GM21390 (cell line): ENCODE measurements around the gene UROC1.

Source experiments
- ATAC-seq: cut with Tn5 transposase; IDR thresholded peaks from one replicate; pipeline ENCODE4 v1.9.1; 2021; ENCODE audit not compliant: unreplicated experiment

UROC1 gene

DNA sequence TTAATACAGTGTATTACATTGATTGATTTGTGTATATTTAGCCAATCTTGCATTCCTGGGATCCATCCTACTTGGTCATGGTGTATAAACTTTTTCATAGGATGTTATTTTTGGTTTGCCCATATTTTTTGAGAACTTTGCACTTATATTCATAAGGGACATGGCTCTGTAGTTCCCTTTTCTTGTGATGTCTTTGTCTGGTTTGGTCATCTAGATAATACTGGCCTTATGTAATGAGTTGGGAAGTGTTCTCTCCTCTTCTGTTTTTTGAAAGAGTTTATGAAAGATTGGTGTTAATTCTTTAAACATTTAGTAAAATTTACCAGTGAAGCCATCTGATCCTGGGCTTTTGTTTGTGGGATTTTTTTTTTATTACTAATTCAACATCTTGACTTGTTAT, 15.9 kb upstream of the UROC1 start:
- no peak for ATAC-seq

DNA sequence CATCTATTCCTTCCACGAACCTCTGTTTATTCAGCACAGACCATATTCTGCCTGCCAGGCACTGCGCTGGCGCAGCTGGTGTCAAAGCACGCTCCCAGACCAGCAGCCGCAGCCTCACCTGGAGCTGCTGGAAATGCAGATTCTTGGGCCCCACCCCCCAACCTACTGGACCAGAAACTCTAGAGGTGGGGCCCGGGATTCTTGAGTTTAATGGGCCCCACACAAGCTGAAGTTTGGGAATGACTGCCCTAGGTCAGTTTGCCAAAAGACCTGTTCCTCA, 13.4 kb upstream of the UROC1 start:
- ATAC-seq = no peak

DNA sequence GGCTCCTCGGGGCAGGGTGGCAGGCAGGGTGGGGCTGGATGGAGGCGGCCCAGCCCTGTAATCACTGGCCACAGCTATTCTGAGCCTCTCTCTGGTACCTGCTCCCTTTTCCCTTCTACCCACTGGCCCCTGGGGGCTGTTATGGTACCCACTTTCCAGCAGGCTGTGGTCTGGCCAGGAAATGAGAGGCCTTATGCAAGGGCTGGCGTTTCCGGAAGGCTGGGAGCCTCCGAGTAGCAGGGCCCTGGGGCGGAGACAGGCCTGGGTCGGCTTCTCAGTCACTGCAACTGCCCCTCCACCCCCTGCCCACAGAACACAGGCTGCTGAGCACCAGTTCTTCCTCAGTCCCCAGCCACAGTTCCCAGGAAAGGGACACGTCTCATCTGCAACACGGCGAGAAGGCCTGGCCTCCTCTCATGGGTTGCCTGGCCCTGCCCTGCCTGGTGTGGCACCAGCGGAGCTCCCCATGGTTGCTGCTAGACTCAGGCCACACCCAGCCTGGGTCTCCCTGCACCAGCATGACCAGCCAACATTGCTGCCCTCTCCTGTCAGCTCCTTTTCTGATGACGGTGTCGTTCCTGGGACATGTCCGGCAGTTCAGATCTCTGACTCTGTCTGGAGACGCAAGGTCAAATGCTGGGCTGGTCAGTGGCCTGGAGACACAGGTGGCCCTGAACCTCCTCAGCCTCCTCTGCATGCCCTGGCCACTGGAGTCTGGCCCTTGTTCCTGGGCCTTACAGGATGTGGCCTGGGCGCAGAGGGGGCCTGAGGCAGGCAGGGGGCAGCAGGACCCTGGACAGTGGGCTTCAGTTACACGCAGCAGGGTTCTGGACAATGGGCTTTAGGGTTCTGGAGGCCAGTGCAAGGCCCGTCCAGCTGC, 12.8 kb upstream of the UROC1 start:
- no peak for ATAC-seq

DNA sequence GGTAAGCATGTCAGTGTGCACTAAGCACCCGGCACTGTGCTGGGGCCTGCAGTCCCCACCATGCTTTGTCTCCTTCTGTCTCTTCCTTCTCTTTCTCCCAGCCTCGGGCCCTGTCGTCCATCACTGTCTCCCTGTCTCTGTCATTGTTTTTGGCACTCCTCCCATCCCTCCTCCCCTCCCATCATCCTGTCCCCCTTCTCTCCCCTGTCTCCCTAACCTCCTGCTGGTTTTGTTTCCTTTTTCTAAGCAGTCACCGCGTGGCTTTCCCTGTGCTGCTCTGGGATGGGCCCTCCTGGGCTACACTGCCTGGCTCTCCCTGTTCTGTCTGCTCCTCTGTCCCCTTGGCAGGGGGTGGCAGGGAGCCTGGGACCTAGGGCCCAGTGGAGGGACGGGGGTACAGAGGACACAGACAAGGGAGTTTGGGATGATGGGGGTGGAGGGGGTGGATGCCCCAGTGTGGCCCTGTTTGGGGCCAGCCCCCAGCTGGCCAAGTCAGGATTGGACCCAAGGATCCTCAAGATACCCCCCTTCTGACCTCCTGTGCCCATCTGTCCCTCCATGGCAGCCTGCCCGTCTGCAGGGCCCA, 12.1 kb upstream of the UROC1 start:
- no peak for ATAC-seq

DNA sequence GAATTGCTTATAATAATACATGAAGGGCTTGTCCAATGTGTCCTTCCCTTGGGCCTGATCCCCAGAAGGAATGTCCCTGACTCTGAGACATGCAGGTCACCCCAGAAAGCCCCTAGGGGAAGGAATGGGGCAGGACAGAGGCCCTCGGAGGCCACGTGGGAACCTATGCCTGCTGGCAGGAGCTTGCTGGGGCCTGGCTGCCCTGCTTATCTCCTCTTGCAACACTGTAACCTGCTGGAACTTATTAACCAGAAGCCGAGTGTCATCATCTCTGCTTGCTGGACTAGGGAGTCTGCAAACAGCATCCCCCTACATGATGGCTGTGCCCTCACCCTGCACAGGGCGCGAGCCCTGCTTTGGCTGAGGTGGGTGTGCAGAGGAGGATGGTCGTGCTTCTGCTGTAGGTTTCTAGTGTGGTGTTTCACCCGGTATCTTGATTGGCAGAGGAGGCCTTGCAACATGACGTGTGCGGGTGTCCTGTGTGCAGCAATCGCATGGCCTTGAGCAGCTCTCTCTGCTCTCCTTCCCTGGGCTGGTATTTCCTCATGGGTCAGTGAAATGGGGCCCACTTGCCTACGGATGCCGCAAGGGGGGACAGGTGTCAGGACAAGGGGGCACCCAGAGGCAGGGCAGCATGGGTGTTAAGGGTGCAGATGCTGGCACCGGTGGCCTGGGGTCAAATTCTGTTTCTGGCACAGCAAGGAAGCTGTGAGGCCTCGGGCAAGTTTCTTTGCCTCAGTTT, 11.4 kb upstream of the UROC1 start:
- no peak for ATAC-seq

DNA sequence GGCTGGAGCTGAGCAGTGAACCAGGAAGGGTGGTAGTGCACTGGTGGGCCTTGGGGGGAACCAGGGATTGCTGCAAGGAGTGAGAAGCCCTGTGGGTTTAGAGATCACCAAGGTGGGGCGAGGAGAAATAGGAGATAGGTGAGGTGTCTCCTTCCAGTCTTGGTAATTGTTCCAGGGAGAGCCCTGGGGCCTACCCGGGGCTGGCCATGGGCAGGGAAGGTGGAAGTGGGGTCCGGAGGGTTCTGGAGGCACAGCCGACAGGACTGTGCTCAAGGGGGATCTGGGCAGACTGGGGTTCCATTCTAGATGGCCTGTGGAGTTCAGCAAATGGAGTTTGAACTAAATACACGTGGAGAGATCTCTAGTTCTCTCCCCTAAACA, 10.8 kb upstream of the UROC1 start:
- ATAC-seq = no peak

DNA sequence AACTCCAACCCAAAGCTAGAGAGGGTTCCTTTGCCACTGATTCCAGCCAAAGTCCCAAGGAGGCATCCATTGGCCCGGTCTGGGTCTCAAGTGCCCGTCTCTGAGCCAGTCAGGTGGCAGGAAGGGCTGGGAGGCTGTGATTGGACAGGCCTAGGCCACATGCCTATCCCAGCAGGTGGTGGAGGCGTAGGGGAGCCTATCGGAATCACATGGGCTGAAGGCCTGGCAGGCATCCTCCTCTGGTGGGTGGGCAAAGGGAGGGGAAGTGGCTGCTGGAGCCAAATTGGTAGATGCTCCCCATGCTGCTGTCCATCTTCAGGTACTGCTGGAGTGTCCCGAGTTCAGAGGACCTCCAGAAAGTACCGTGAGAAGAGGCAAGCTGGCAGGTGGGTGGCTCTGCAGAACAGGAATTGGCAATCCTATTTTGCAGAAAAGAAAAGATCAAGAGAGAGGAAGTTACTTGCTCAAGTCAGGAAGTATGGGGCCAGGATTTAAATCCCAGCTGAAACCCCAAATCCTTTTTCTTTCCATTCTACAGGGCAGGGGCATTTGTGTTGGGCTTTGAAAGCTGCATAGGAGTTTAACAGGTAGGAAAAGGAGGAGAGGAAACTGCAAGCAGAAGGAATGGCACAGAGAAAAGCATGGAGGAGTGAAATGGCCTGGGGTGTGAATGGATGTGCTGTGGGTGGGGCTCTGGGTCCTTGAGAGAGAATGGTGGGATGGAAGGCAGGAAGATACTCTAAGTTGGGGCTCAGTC, 10.1 kb upstream of the UROC1 start:
- no peak for ATAC-seq

DNA sequence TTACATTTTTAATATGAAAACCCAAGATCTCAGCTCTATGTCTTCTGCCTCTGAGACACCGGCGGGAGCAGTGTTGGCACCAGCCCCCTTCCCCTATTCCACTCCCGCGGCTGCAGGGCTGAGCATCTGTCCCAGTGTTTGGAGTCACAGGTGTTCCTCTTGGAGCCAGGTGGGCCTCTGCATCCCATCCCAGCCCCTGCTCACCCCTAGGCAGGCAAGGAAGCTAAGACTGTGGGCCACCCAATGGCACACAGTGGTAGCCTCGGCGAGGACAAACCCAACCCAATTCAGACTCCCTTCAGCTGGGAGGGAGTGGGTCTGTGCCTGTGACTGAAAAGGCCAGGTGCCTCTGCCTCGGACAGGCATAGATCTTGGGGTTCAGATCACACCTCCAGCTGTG, 9.4 kb upstream of the UROC1 start:
- ATAC-seq = no peak

DNA sequence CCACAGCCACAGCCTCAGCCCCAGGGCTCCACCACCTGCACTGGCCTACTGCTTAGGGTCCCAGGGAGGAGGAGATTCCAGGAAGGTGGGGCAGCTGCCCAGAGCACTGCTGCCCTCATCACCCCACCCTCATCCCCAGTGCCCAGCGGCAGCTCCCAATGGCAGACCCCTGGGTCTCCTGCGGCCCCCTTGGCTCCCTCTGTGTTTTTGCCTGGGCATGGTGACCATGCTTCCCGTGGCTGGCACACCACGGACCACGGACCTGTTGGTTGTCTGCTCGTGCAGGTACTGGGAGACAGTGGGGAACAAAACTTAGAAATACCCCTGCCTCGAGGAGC, 9.1 kb upstream of the UROC1 start:
- no peak for ATAC-seq

DNA sequence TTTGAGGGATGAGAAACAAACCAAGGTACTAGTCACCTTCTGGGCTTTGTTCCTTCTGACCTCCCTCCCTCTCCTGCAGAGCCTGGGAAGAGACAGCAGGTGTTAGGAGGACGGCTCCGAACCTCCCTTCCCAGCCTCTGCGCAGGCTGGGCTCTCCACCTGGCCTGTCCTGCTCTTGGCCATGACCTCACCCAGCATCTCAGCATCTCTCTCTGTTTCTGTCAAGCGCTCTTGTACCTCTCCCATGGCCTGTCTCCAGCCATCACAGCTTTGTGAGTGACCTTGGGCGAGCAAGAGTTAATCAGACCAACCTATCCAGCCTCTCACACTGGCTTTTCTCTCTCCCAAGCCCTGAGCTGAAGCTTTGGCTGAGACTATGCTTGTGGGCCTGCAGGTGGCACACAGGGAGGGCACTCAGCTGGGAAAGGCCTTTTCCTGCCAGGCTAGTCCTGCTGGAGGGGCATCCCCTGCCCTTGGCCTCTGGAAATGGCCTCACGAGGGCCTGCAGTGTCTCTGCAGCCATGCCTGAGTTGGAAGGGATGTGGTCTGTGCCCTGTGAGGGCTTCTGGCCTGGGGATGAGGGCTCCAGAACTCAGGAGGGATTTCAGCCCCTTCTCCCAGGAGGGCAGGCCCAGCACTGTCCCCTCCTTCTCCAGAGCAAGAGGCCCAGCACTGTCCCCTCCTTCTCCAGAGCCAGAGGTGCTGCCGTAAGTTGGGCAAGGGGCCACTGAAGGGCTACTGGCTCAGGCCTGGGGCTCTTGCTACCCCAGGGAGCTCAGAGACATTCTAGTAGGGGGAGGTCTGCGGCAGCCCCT, 8.5 kb upstream of the UROC1 start:
- no peak for ATAC-seq

DNA sequence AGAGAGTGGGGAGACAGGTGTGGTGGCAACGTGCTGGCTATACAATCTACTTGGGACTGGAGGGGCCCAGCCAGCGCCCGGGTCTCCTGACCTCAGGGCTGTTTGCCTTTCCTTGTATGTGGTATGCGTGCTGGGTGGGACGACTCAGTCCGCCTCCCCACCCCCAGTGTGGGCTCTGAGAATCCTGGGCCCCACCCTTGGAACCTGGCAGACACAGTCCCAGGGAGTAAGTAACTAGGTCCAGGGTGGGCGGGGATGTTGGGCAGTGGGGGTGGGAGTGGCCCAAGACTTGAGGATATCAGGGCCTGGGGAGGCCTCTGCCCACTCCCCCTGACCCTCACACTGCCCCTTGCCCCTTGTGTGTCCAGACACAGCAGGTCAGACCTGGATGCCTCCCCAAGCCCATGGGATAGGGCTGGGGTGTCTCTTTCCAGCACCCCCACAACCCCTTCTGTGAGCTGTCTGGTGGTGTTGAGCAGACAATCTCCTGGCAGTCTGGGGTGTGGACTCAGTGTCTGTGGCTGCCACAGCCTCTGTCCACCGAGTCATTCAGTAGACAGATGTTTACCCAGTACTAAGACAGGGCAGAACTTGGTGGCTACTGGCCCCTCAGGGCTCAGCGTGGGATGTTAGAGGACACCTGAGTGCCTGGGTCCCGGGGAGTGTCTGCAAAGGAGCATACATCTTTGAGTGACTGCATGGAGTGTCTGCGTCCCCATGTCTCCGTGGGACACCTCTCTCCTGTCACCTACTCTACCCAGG, 7.7 kb upstream of the UROC1 start:
- no peak for ATAC-seq

DNA sequence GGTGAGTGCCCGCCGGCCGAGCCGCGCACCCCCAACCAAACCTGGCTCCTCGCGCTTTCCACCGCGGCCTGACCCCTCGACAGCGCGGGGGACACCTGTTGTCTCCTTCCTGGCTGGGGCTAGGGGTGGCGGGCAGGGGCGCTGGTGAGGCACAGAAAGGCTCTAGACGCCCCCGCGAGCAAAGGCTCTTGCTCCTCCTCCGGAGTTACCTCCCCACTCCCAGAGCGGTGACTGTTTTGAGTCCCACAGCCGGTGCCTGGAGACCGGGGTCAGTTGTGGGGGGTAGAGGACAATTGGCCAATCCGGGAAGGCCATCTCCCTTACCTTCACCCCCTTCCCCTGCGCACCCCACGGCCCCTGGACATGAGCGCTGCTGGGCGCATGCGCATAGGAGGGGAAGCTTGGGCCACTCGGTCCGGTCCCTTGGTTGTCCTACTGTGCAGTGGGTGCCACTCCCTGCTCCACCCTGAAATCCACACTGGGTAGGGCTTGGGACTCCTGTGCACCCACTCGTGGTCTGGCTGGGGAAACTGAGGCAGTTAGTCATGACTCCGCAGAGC, 6.9 kb upstream of the UROC1 start:
- no peak for ATAC-seq

DNA sequence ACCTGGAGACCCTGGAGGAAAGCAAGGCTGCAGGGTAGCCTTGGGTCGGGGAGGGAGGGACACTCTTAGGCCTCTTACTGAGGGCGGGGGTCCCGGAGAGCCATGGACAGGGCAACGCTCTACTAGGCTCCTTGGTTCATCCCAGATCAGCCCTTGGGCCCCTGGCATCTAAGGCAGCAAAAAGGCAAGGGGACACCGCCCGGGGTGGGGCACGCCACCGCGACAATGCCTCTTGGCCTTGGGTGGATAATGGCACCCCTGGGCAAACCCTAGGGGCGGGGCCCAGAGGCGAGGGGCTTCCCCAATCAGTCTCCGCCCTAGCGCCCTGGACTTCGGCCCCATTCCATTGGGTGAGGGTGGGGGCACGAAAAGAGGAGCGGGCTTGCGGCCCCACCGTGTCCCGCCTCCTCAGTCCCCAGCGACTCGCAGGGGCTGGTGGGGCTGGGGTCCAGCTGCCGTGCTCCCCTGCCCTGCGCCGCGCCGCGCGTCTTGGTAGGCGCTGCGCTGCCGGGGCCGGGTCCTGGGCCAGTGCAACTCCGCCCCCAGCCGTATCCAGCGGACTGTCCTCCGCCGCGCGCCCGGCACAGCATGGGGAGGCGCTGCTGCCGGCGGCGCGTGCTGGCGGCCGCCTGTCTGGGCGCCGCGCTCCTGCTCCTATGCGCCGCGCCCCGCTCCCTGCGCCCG, 6.3 kb upstream of the UROC1 start, which contains the start of gene CHST13:
Gene CHST13, plus strand, starts transcription at position 411 of the 684 bp plus-strand sequence. Its CDS starts 178 bp downstream, at position 589.
- ATAC-seq = no peak

DNA sequence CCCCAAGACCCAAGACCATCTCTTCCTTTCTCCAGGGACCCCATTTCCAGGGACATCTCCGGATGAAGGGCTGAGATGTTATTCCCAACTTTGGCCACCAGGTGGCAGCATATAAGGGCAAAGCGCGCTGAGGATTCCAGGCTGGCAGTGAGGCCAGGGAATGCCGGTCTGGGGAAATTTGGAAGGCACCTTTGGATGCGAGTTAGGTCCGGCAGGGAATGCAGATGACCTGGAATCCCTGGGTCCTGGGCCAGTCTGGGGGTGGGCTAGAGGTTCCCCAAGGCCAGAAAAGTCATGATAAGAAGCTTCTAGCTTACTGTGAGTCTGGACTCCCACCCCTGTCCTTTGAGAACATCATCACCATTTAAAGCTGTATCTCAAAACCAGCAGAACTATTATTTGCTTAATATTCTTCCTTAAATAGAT, 4.8 kb upstream of the UROC1 start:
- ATAC-seq = no peak

DNA sequence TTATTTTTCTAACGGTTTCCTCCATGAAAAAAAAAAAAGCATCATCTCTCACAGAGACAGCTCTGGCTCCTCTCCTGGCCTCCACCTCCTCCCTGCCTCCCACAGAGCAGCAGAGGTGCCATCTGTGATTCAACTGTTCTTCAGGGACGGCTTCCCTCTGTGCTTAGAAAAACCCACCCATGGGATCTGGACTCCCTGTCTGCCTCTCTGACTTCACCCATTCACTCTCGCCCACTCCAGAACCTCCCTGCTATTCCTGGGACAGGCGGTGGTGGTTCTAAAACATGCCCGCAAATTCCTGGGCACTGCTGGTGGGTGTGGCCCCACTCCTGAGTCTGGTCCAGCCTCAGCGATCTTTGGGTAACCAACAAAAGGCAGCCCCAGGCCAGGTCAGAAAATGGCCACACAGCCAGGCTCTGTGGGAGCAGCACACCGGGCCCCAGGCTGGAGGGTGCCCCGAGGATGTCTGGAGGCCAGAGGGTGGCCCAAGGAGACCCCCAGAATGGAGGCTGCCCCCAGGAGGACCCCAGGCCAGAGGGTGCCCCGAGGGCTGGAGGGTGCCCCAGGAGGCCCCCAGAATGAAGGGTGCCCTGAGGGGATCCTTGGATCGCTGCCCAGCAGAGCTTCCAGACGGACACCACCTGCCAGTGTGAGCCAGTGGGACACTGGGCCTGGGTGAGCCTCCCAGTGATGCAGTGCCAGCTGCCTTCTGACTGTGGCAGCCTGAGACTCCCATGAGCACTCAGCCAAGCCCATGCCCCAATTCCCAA, 3.7 kb upstream of the UROC1 start:
- no peak for ATAC-seq

DNA sequence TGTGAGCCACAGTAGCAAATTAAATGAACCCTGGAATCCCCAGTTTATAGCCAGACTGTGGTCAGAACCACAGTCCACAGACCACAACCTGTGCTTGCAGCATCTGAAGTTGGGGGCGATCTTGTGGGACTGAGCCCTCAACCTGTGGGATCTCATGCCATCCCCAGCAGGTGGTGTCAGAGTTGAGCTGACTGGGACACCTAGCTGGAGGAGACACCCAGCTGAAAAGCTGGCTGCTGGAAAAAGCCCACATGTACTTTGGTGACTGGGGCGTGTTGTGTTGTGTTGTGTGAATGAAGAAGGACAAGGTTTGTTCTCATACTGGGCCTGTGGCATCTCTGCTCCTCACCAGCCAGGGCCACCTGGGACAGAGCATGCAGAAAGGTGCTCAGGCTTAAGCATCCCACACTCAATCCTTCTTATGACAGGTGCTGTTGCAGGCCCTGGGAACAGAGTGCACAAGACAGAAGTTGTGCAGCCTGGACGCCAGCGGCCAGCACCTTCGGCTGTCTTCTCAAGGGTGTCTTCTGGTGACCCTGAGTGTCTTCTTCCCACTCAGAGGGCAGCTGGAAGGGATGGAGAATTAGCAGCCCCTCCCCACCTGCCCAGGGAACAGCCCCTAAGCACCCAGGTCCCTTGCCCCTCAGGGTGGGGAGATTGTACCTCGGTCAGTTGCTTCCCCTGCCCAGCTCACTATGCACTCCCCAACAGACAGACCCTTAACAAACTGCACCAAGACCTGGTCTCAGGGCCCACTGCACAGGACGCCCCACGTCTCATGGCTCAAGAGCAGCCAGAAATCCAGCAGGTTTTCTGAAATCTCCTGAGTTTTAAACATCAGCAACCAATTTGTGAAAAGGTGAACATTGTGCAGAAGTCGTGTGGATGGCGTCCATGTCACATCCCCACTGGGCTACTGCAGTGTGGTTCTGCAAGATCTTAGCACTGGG, 2.2 kb upstream of the UROC1 start:
- ATAC-seq = no peak

DNA sequence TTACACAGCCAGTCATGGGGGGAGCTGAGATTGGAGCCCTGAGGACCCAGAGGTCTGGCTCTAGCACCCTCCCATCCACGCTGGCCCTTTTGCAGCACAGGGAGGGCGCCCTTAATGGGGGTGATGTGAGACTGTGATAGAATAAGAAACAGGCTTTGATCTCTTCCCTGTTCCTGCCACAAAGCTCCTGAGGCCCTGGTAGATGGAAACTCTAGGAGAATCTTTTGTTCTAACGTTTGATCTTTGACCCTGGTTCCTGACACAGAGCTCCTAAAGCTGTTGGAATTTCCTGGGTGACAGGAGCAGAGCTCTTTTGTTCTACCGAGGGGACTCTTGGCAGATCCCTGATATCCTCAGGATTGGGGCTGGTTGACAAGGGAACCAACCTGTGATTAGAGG, 1.2 kb upstream of the UROC1 start:
- no peak for ATAC-seq
